Retinal pigment epithelial cell (primary cell): ENCODE results near the gene BBS10.
"Not testable (repeated sequence)": the region's sequence is repeated elsewhere in the genome, so short reads cannot be mapped to it uniquely, and the experiment has no call there.

Source experiments
- DNase-seq: peaks from one replicate; pipeline ENCODE4 v3.0.0-alpha.2; 2010; ENCODE audit warnings: low read depth
- H3K4me3 ChIP-seq: 2 replicates; pipeline ENCODE4 v1.5.1; 2011; ENCODE audit warnings: mild to moderate bottlenecking, low read length, control low read depth, moderate library complexity
- TF ChIP-seq, protein P1 (sequence below): conservative IDR thresholded peaks from 2 replicates; pipeline ENCODE4 v1.5.1; 2011; ENCODE audit warnings: low read depth, low read length, control low read depth, inconsistent platforms

The BBS10 gene

DNA sequence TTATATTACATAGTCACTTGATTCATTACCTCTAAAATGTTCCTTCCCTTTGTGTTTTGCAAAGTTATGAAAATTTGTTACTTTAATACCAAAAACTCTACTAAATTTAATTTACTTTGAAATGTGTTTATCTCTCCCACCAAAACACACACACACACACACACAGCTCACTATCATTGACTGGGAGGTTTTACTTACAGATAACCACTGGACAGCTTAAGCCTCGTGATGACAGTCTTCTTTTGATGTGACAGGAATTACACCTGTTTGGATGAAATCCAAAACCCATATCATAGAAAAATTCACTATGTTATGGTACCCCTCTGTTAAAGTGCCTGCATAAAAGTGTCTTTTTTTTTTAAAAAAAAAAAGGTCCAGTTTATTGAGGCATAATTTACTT lies 15.6 kb downstream of the BBS10 start:
- TF ChIP-seq, protein P1, sequence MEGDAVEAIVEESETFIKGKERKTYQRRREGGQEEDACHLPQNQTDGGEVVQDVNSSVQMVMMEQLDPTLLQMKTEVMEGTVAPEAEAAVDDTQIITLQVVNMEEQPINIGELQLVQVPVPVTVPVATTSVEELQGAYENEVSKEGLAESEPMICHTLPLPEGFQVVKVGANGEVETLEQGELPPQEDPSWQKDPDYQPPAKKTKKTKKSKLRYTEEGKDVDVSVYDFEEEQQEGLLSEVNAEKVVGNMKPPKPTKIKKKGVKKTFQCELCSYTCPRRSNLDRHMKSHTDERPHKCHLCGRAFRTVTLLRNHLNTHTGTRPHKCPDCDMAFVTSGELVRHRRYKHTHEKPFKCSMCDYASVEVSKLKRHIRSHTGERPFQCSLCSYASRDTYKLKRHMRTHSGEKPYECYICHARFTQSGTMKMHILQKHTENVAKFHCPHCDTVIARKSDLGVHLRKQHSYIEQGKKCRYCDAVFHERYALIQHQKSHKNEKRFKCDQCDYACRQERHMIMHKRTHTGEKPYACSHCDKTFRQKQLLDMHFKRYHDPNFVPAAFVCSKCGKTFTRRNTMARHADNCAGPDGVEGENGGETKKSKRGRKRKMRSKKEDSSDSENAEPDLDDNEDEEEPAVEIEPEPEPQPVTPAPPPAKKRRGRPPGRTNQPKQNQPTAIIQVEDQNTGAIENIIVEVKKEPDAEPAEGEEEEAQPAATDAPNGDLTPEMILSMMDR = no peak
- DNase-seq = no peak
- H3K4me3 ChIP-seq = no peak overlapping the region

GRCh38 chr12:76329606-76330005 lies 18.6 kb downstream of the BBS10 start:
- H3K4me3 ChIP-seq = no peak overlapping the region
- DNase-seq = no peak
- TF ChIP-seq, protein P1 = no peak

DNA sequence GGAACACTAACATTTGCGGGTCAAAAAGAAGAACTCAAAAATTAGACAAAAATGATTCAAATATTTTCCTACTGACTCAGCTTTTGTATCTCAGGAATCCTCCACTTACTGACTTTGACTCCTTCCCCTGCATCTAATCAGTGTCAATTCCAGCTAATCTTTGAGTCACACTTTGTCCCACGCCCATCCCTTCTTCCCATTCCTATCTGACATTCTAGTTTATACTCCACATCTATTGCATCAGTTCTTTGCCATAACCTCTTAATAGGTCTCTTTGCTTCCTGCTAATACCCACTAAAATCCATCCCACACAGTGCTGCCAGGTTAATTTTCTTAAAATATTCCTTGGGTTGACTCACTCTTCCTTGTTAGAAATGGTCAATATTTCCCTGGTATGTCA lies 19.1 kb downstream of the BBS10 start:
- DNase-seq = peak; percentile 80
- no peak overlapping the region for H3K4me3 ChIP-seq
- TF ChIP-seq, protein P1 = no peak

- DNase-seq, H3K4me3 ChIP-seq: not testable (repeated sequence)
Observed at GRCh38 chr12:76319595-76320319, 28.5 kb downstream of the BBS10 start.

- DNase-seq = no peak
- TF ChIP-seq, protein P1 = no peak
- no peak overlapping the region for H3K4me3 ChIP-seq
Observed at GRCh38 chr12:76318773-76319594, 29.2 kb downstream of the BBS10 start.

DNA sequence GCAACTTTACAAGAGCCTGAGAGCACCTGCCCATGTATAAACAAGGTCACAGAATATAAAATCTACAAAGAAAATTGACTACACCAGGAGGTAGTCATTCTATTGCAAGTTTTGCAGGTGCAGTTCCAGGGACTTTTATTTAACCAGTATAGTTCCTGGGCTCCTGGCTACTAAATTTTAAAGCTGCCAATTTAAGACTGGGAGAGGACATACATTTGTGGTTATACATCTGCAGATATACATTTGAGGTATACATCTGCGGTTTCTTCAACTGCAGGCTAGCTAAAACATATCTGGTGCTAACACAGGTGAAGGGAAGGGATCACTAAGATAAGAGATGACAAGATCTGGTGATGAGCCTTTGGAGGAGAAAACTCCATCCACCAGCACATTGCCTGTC lies 30.2 kb downstream of the BBS10 start:
- TF ChIP-seq, protein P1 = no peak
- no peak overlapping the region for H3K4me3 ChIP-seq
- DNase-seq = no peak

- no peak overlapping the region for H3K4me3 ChIP-seq
- no peak for DNase-seq
- TF ChIP-seq, protein P1 = no peak
Observed at GRCh38 chr12:76316468-76316867, 31.7 kb downstream of the BBS10 start.
